NB4 (cell line): ENCODE measurements around the gene B4GAT1.

Source experiments
- CTCF ChIP-seq: IDR thresholded peaks from one replicate; pipeline ENCODE4 v1.5.1; 2012; ENCODE audit warnings: low read depth, low read length
- MAX ChIP-seq: IDR thresholded peaks from 2 replicates; pipeline ENCODE4 v1.6.1; 2011; ENCODE audit warnings: low read depth, low read length
- MYC ChIP-seq: IDR thresholded peaks from 2 replicates; pipeline ENCODE4 v1.6.1; 2011; ENCODE audit warnings: low read depth, low read length
- POLR2A ChIP-seq: IDR thresholded peaks from 2 replicates; pipeline ENCODE4 v1.6.1; 2011; ENCODE audit warnings: mild to moderate bottlenecking; ENCODE audit not compliant: insufficient read length; ENCODE audit errors: extremely low read depth

GRCh38 chr11:66314186-66314501 is 33.3 kb downstream of the B4GAT1 start:
- TF ChIP-seq CTCF (no peak), MYC (no peak), POLR2A (no peak), MAX (no peak)
